GM19025 (cell line): ENCODE data around the gene GABBR2.

Source experiments
- ATAC-seq: cut with Tn5 transposase; IDR thresholded peaks from one replicate; pipeline ENCODE4 v1.9.1; 2021; ENCODE audit warnings: mild to moderate bottlenecking, low read depth, moderate library complexity; ENCODE audit not compliant: unreplicated experiment

GABBR2 gene

DNA sequence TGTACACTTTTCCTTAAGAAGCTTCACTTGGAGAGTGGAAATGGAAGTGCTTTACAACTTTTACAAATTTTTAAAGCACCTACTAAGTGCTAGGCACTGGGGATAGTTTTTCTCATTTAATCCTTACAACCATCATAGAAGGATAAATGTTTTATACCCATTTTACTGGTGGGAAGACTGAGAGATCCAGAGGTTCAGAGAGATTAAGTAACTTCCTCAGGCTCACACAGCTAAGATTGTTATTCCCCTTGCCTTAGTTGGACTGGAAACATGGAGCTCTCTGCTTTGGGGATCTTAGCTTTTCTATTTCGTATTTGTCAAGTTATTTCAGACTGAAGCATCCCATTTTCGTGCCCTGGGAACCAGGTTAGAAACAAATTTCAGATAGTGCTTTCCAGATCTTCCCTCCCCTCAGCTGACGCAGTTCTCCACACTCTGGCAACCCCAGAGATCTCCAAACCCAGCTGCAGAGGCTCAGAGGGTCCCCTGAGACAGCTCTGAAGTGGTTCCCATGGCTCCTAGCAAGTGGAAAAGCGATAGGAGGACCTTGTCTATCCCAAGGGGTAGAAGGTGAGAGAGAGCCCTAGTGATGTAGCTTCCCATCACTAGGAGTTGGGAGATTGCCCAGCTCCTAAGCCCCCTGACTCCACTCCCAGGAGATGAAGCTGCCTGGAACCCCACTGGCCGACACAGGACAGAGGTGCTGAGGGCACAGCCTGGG lies 16.2 kb upstream of the GABBR2 start:
- no peak for ATAC-seq

DNA sequence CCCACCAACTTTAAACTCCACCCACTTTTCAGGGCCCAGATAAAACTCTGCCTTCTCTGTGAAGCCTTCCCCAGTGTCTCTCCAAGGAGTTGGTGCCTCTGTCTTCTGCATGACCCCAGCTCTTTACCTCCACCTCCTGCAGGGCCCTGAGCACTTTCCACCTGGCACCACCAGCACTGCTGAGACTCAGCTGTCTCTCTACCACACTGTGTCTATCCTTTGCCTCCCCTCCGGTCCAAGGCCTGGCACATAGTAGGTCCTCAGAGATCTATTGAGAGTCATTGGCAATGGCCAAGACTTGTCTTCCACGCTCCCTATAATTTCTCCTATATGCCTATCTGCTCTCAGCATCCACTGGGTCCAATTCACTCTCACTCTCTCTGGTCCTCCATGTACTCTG lies 12.9 kb upstream of the GABBR2 start:
- no peak for ATAC-seq

DNA sequence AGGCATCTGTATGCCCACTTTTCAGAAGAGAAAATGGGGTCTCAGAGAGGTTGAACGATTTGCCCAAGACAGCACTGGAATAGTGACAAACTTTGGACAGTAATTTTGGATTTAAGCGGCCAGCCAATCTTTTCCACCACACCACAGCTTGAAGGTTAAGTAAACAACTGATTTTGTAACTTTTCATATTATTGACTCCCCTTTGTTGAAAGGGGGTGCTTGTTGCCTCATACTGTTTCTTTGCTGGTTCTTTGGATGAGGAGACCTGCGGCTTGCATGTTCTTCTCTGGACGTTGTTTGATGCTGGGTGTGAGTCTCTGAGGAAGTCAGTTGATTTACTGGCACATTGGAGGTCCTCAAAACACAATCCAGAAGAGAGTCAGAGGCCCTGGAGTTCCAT lies 11.7 kb upstream of the GABBR2 start:
- ATAC-seq, result no peak

DNA sequence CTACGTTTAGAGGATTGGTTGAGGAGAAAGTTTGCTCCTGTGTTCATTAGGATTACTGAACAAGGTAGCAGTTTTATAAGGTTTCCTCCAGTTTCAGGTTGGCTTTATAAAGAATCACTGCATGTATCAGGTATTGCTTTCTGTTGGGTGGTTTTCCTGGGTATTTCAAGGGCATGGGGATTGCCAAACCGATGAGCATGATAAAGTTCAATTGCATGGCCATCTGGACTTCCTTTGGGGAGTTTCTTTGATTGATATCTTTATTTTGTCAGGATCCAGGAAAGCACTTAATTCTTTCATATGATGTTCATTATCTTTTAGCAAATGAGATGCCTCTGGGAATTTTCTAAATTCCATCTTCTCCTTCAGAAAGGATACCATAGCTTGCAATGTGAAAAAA lies 10.3 kb upstream of the GABBR2 start:
- ATAC-seq, result no peak

DNA sequence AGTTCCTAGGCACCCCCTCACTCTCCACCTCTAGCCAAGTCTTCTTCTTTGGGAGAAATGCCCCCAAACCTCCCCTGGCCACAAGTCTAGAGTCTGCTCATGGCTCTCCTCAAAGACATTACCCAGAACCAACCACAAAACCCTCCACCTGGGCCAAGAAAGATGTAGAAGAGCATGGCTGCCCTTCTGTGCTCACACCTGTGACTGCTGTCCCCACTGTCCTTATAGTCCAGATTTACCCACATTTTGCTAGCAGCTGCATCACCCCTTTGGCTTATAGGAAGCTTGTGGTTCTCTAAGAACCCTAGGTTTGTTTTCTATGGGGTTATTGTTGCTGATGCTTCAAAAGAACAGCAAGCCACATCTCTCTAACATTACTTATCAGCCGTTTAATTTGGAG lies 6.1 kb upstream of the GABBR2 start:
- no peak for ATAC-seq

DNA sequence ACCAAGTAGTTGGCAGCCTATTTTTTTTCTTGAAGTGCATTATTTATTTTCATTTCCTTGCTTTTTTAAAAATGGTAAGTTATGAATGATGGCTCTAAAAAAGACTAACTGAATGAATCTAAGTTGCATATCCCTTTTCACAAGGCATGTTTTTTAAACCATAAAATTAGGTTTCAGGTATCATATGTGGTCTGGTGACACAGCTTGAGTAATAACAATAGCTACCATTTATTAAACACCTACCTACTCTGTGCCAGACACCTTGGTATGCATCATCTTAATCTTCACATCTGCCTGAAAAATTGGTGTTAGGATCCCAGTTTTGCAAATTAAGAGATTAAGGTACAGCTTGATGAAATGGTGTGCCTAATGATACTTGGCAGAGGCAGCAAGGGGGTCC lies 4.3 kb upstream of the GABBR2 start:
- no peak for ATAC-seq

DNA sequence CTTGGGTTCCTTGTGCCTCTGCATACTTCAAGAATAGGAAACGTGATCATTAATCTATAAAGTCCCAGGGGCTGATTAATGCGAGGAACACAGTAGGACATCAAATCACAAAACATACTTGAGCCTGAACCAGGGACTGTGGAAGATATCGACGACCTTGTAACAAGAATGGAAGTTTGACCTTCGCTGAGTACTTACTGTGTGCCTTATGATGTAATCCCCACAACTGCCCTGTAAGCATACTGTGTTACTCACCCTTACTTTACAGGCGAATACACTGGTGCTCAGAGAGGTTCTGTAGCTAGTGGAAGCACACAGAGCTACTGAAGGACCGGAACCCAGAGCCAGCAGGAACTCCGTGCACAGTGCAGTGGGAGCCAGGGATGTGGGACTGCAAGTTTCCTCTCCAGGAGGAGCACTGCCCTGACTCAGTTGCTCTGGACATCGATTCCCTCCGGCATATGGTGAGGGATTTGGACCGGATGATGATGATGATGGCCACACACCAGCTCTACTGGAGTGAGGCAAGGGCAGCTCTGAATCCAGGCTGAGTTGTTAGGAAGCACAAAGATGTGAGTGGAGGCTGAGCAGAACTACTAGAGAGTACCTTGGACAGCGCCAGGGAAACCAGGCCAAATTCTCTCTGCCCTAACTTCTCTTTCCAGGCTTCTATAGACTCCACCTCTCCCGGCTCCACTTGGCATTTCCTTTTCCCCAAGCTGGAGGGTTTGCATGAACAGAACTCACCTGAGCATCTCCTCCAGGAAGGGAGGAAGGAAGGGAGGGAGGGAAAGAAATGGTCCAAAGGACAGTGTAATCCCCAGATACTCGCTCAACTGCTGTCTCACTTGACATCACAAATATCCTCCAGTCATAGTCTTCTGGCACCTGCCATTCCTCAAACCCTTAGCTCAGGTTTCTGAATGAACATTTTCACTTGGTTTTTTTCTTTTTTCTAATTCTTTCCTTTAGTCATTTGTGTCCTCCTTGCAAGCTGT lies 1.5 kb upstream of the GABBR2 start:
- no peak for ATAC-seq

DNA sequence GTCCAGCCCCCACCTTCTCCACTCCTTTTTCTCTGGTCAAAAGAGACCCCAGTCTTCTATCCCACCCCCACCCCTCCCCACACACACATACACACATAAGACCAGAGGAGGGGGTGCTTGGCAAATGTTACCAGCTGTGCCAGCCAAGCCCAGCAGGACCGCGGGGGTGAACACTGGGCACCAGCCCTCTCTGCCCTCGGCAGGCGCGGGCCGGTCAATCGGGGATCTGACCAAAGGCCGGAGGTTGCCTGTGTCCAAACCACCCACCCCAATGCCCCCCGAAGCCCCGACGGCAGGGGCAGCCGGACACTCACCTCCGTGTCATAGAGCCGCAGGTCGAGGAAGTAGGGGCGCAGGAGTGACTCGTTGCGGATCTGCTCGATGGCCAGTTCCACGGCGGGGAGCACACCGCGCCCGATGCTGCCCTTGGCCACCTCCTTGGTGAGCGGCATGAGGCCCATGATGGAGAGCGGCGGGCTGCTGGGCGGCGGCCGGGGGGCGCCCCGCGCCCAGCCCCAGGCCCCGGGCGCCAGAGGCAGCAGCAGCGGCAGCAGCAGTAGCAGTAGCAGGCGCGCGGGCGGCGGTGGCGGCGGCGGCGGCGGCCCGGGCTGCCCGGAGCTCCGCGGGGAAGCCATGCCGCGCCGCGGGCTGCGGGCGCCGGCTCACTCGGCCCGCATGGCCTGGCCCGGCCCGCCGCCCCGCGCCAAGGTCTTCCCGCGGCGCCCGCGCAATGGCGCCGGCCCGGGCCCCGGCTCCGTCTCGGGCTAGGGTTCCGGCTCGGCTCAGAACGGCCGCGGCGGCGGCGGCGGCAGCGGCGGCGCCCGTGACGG lies 417 bp downstream of the GABBR2 start:
- no peak for ATAC-seq

DNA sequence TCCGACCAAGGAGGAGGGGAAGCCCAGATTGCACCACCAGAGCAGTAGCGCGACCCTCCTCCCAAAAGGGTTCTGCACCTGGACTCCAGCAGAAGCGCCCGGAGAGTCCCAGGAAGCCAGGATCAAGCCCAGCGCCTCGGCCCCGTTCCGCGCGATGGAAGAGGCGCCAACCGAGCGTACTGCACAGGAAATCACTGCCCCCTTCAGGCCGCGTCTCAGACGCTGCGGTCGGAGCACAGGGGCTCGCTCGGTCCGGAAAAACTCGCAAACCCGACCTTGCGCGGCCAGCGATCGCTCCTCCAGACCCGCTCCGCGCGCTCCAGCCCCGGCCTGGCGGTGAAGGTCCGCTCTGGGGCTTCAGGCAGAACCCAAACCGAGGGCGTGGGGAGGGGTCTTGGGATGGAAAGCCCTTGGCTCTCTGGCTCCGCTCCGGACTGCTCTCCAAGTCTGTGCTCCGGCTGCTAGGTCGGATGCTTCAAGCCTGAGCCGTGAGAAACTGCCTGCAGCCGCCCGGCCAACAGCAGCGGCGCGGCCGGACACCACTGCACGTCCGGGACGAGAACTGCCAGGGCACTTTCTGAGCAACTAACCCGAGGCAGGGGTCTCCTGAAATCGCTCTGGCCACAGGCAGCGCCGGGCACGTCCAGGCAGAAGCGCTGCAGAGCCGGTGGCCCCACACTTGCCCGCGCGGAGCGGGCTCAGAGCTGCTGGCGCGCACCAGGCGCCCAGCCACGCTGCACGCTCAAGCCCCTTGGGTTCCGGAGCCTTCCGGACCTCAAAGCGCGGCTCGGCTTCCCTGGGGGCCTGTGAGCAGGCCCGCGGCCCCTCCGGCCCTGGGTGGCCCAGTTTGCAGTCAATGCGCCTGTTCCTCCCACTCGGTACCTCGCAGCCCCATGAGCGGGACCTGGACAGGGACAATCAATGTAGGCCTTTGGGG lies 1.3 kb downstream of the GABBR2 start:
- no peak for ATAC-seq

DNA sequence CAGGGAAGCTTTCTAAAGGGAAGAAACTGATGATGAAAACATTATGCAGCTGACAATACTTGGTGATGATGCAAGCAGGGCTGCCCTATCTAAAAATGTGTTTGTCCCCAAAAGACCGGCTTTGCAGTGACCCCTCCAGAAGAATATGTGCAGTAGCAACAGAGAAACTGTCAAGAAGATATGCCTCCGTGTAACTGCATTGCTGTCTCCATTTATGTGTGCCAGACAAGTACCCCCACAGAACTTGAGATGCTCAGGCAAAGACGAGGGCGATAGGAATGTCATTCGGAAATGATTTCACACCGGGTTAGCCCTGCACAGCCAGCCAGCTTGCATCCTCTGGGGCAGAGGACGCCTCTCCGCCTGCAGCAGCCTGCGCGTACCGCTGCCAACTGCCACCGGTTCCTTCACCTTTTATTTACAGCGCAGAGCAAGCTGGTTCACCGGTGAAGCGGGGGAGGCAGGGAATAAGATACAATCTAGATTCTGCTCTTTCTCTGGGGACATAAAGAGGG lies 2.0 kb downstream of the GABBR2 start:
- no peak for ATAC-seq

DNA sequence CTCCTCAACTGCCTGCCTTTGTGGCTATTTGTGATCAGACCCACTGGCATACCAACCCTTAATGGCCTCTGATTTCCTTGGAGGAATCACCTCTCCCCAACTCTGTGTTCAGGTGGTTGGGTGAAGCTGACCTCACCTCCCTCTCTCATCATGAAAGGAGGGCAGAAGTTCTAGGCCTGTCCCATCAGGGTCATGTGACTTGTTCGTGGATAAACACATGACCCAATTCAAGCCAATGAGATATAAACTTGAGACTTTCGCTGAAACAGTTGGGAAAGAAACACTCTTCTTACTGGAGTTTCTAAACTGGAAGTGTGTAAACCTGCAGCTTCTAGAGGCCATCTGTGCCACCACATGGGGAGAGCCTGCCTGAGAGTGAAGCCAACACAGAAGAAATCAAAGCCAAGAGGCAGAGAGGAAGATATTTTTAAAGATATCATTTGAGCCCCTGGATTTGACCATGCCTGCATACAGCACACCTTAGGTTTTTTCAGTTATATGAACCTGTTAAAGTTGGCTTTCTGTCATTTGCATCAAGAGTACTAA lies 5.8 kb downstream of the GABBR2 start:
- ATAC-seq, result no peak

DNA sequence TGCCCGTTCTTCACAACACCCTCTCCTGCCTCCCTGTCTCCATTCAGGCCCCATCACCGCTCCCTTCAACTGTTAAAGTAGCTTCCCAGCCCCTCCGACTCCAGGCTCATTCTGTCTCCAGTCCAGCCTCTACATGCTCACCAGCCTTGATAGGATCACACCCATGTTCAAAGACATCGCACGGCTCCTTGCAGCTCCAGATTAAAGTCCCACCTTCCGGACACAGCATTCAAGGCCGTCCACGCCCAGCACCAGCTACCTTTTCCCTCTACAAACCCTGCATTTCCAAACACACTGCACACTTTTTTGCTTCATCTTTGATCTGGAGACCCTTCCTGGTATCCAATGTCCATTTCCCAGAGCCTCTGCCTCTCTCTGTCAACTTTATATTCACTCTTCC lies 6.4 kb downstream of the GABBR2 start:
- no peak for ATAC-seq

DNA sequence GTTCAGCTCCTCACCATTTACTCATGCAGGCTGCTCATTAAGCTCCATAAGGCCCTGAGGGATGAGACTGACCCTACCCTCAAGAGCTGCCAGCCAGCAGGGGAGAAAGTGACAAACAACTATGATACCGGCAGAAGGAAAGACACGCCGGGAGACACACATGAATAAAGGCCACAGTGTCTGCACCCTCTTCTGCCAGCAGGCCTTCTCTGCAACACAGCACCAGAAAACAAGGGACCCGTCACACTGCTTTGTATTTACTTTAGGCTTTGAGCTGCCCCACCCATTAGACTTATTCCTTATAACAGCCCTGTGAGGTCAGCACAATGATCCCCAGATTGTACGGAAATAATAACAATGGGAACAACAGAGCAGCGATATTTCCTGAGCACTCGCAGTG lies 7.2 kb downstream of the GABBR2 start:
- ATAC-seq, result no peak

DNA sequence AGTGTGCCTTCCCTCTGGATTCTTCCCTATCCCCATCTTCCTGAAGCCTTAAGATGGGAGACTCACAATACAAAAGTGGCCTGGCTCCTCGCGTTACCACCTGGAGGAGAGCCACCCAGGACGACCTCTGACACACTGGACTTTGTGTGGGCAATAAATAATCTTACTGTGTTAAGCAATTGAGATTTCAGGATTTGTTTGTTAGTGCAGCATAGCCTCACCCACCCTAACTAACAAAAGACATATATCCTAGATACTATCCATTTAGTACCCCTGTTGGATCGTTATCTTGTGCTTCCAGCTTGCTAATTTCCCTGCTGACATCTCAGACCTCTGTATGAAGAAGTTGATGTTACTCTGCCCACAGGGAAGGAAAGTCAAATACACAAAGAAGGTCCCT lies 7.9 kb downstream of the GABBR2 start:
- ATAC-seq, result no peak

DNA sequence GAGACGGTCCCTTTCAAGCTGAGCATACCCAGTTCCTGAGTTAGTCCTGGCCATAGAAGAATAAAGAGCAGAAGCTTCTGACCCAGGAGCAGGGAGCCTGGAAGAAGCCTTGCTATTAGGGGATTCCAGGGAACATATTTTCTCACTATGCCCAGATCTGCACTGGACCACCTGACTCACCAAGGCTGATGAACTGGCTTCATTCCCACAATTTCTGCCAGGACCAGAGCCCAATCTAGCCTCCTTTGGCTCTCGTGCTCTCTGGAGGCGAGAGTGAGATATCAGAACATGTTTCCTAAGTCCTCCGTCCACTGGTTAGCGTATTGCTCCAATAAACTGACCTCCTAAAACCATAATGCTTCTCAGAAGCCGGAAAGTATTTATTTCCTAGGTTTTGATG lies 9.9 kb downstream of the GABBR2 start:
- no peak for ATAC-seq

DNA sequence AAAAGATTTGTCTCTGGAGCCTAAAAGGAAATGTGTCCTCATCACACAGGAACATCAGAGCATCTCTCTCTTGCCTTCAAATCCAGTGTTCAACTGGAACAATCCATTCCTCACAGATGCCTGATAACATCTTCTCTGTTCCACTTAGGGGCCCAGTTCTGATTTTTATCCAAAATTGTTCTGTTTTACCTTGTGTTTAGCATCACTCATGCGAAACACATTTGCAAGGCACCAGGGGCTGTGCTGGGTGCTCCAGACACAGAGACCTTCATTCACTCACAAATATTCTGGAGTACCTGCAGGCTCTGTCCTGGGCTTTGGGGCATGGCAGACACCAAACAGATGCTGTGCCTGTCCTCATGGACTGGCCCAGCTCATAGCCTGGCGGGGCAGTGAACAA lies 13.8 kb downstream of the GABBR2 start:
- no peak for ATAC-seq

DNA sequence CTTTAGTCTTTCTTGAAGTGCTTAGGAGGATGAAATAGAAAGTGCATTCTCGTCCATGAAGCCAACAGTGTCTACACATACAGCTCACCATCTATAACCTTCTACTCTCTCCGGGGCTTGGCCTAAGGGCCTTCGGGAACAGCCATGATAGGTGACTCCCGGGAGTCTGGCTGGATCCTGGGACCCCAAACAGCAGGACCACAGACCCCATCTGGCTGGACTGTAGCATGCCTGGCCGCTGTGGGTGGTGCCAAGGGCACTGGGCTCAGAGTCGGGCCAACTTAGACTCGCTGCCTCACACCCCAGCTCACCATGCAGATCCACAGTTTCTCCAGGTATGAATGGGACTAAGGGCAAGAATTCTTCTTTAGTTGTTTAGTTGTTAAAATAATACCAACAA lies 16.3 kb downstream of the GABBR2 start:
- no peak for ATAC-seq

DNA sequence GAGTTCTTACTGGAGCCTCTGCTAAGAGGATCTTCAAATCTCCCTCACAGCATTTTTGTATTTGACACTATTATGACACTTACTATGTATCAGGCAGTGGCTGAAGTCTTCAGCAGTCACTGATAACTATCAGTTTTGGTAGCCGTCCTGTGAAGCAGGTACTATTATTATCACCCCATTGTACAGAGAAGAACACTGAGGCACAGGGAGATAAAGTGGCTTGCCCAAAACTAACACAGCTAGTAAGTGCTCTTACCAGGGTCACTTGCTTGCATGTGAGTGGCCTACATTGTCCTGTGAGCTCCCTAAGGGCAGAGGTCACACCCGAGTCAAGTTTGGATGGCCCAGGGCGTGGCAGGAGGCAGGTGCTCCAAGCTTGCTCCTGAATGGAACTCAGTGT lies 16.8 kb downstream of the GABBR2 start:
- ATAC-seq, result no peak

DNA sequence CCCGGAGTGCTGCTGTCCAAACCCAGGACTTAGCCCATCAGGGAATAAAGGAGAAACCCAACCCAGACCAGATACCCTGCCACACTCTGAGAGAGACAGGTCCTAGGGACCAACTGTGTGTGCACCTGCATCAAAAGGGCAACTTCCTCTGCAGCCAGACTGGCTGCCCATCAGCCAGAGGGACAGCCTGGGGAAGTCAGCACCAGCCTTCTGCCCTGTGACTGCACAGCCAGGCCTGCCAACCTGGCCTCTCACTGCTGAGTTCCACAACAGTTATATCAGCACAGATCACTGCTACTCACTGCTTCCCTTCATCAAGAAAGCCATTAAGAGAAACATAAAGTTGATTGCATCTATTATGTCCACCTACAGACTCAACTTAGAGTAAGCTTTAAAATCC lies 18.0 kb downstream of the GABBR2 start:
- no peak for ATAC-seq
